ENCODE measurements around the gene HNRNPA1. TPM values are rescaled to one million over a fixed set of nuclear protein-coding genes. Genes with fewer than 3 reads are reported as not detected.
"Not testable (repeated sequence)": the region's sequence is repeated elsewhere in the genome, so short reads cannot be mapped to it uniquely, and the experiment has no call there.

The HNRNPA1 gene
- total RNA-seq, 4 donors from 2014 or later: 274 to 473 (median 422) TPM

GRCh38 chr12:54273981-54274380 lies 6.5 kb upstream of the HNRNPA1 start:
- intact Hi-C loops (cut with DNase I): no loop called here
- Histone ChIP-seq H3K9me3 (no peaks in the 10 kb centered on the region), H3K4me1 (peaks cover 13 to 26% (median 14%) of the 10 kb centered on the region in 3 donors), H3K36me3 (peaks cover 0 to 18% (median 0%) of the 10 kb centered on the region in 3 donors), H3K27ac (no peak overlapping the region), H3K27me3 (no peaks in the 10 kb centered on the region), H3K4me3 (no peak overlapping the region)
- no peak for TF ChIP-seq POLR2A (IDR thresholded peaks at IDR 0.05)
- no peak for TF ChIP-seq CTCF (IDR thresholded peaks at IDR 0.05)
- WGBS, 2 donors: 88 to 89% methylated on average over 2 of the region's 2 CpGs
- DNase-seq: no peak

GRCh38 chr12:54276368-54276767 lies 4.2 kb upstream of the HNRNPA1 start:
- Histone ChIP-seq H3K9me3 (no peaks in the 10 kb centered on the region), H3K4me1 (peaks cover 14 to 33% (median 14%) of the 10 kb centered on the region in 3 donors), H3K27me3 (no peaks in the 10 kb centered on the region), H3K4me3 (no peak overlapping the region), H3K27ac (no peak overlapping the region), H3K36me3 (peaks cover 0 to 23% (median 0%) of the 10 kb centered on the region in 3 donors)
- DNase-seq: no peak
- intact Hi-C loops (cut with DNase I): no loop called here
- no peak for TF ChIP-seq POLR2A (IDR thresholded peaks at IDR 0.05)
- no peak for TF ChIP-seq CTCF (IDR thresholded peaks at IDR 0.05)
- 85 to 87% methylated on average over 3 of the region's 3 CpGs for WGBS, 2 donors

- no peaks in the 10 kb centered on the region for H3K9me3 ChIP-seq
- peak overlapping the region in 3 of 4 donors; percentile 84 to 93 (median 85) for H3K4me3 ChIP-seq
- WGBS, 2 donors: 19 to 20% methylated on average over 5 of the region's 5 CpGs
- H3K4me1 ChIP-seq: peaks cover 23 to 47% (median 27%) of the 10 kb centered on the region in 3 donors
- peak overlapping the region; percentile 40 to 96 (median 91) for H3K27ac ChIP-seq
- no peaks in the 10 kb centered on the region for H3K27me3 ChIP-seq
- intact Hi-C loops (cut with DNase I): no loop called here
- DNase-seq: no peak
- H3K36me3 ChIP-seq: peaks cover 6 to 32% (median 7%) of the 10 kb centered on the region in 3 donors
- no peak for TF ChIP-seq CTCF (IDR thresholded peaks at IDR 0.05)
- TF ChIP-seq POLR2A (IDR thresholded peaks at IDR 0.05): no peak
These were observed 2.7 kb upstream of the HNRNPA1 start for GRCh38 chr12:54277823-54278276.

- Histone ChIP-seq H3K4me3 (peak overlapping the region; percentile 50 to 93 (median 84)), H3K36me3 (peaks cover 18 to 33% (median 19%) of the 10 kb centered on the region in 3 donors), H3K27me3 (no peaks in the 10 kb centered on the region), H3K27ac (peak overlapping the region; percentile 88 to 98 (median 95)), H3K9me3 (no peaks in the 10 kb centered on the region), H3K4me1 (peaks cover 34 to 61% (median 41%) of the 10 kb centered on the region in 3 donors)
- TF ChIP-seq POLR2A (IDR thresholded peaks at IDR 0.05): no peak
- no peak for TF ChIP-seq CTCF (IDR thresholded peaks at IDR 0.05)
- DNase-seq: no peak
- intact Hi-C loops (cut with DNase I): no loop called here
- whole genome bisulfite sequencing, 2 donors: 0% methylated on average over 13 to 18 of the region's 19 CpGs
These were observed 1.3 kb upstream of the HNRNPA1 start for GRCh38 chr12:54279227-54279631.

GRCh38 chr12:54279632-54280467 lies 676 bp upstream of the HNRNPA1 start, which contains the start of gene CBX5:
TSS of gene CBX5 (minus strand) at chr12:54280122. CDS start at chr12:54257650, 22,472 bp downstream.
- peaks cover 34 to 67% (median 43%) of the 10 kb centered on the region in 3 donors for H3K4me1 ChIP-seq
- intact Hi-C loops (cut with DNase I): no loop called here
- H3K36me3 ChIP-seq: peaks cover 18 to 39% (median 19%) of the 10 kb centered on the region in 3 donors
- H3K27ac ChIP-seq: peak within 1 kb of the TSS; percentile 88 to 98 (median 95)
- TF ChIP-seq CTCF (IDR thresholded peaks at IDR 0.05) (peak in 1 of 6 experiments; percentile 24), POLR2A (IDR thresholded peaks at IDR 0.05) (peak in 3 of 4 donors; percentile 89 to 90 (median 90))
- H3K27me3 ChIP-seq: no peaks in the 10 kb centered on the region
- H3K9me3 ChIP-seq: no peaks in the 10 kb centered on the region
- H3K4me3 ChIP-seq: peak within 1 kb of the TSS; percentile 51 to 93 (median 84)
- DNase-seq: peak; percentile 85
- 0% methylated on average over 26 to 30 of the region's 49 CpGs for WGBS, 2 donors

- Histone ChIP-seq H3K27ac (peak overlapping the region; percentile 88 to 98 (median 95)), H3K4me3 (peak overlapping the region; percentile 51 to 93 (median 84)), H3K36me3 (peaks cover 18 to 53% (median 23%) of the 10 kb centered on the region in 3 donors), H3K4me1 (peaks cover 34 to 81% (median 47%) of the 10 kb centered on the region in 3 donors)
- 0% methylated on average over 6 to 10 of the region's 10 CpGs for WGBS, 2 donors
- H3K9me3 ChIP-seq; H3K27me3 ChIP-seq; DNase-seq; intact Hi-C loops (cut with DNase I): not testable (repeated sequence)
These were observed 724 bp downstream of the HNRNPA1 start for GRCh38 chr12:54281261-54281638.

- intact Hi-C loops (cut with DNase I); H3K27me3 ChIP-seq; DNase-seq; H3K9me3 ChIP-seq: not testable (repeated sequence)
- Histone ChIP-seq H3K4me1 (peaks cover 34 to 83% (median 51%) of the 10 kb centered on the region in 3 donors), H3K36me3 (peaks cover 18 to 58% (median 24%) of the 10 kb centered on the region in 3 donors), H3K27ac (peak overlapping the region; percentile 88 to 98 (median 95)), H3K4me3 (peak overlapping the region; percentile 51 to 93 (median 84))
- 3 to 8% methylated on average over 4 of the region's 4 CpGs for WGBS, 2 donors
These were observed 1.2 kb downstream of the HNRNPA1 start for GRCh38 chr12:54281694-54282093.
